WTC11 (cell line): Measurements from ENCODE around the gene DRGX. TPM values are rescaled to one million over a fixed set of nuclear protein-coding genes. Genes with fewer than 3 reads are reported as not detected.

Source experiments
- ATAC-seq: fragments of 200-7000 bp; cut with Tn5 transposase; 2 replicates; pipeline ENCODE4 v1.10.0; 2021; ENCODE audit warnings: mild to moderate bottlenecking, moderate library complexity
- CTCF ChIA-PET: fragments of 300-600 bp; sonication (Branson Sonifier 250); formaldehyde crosslinking; loops from one replicate; lab custom pipeline; 2021; ENCODE audit warnings: antibody characterized with exemption; lab: Charles Lee
- POLR2A ChIA-PET: fragments of 350-600 bp; sonication (Branson Sonifier 250); formaldehyde crosslinking; loops from one replicate; lab custom pipeline; 2021; ENCODE audit warnings: antibody characterized with exemption; lab: Charles Lee
- DNase-seq: peaks from one replicate; pipeline ENCODE4 v3.0.0; 2021; ENCODE audit warnings: low spot score
- H3K27ac Mint-ChIP-seq: 2 replicates; pipeline ENCODE4 v1.8.0; 2021; ENCODE audit warnings: mixed read lengths
- H3K27me3 Mint-ChIP-seq: 2 replicates; pipeline ENCODE4 v1.8.0; 2021; ENCODE audit warnings: low read depth, mild to moderate bottlenecking, moderate library complexity, mixed read lengths
- H3K36me3 Mint-ChIP-seq: 2 replicates; pipeline ENCODE4 v1.8.0; 2021; ENCODE audit warnings: mixed read lengths
- H3K4me1 Mint-ChIP-seq: 2 replicates; pipeline ENCODE4 v1.8.0; 2022; ENCODE audit warnings: mixed read lengths
- H3K4me3 Mint-ChIP-seq: 2 replicates; pipeline ENCODE4 v1.8.0; 2021; ENCODE audit warnings: mild to moderate bottlenecking, moderate library complexity, mixed read lengths
- H3K9me3 Mint-ChIP-seq: 2 replicates; pipeline ENCODE4 v1.8.0; 2021; ENCODE audit warnings: mixed read lengths
- ARID4B ChIP-seq: sonication (generic); formaldehyde crosslinking; IDR thresholded peaks from 2 replicates; pipeline ENCODE4 v1.8.0; 2023; ENCODE audit warnings: missing genetic modification reagents, mild to moderate bottlenecking, borderline replicate concordance
- CREB1 ChIP-seq: sonication (generic); formaldehyde crosslinking; IDR thresholded peaks from 2 replicates; pipeline ENCODE4 v1.8.0; 2023; ENCODE audit warnings: mild to moderate bottlenecking, missing genetic modification reagents
- FOXJ3 ChIP-seq: sonication (generic); formaldehyde crosslinking; IDR thresholded peaks from 2 replicates; pipeline ENCODE4 v1.9.0; 2021; ENCODE audit warnings: missing genetic modification reagents, mild to moderate bottlenecking, borderline replicate concordance
- GTF2I ChIP-seq: fragments of 250-450 bp; sonication (Bioruptor Pico); conservative IDR thresholded peaks from 2 replicates; pipeline ENCODE4 v1.4.0; 2021; ENCODE audit warnings: mild to moderate bottlenecking
- HMGXB4 ChIP-seq: sonication (generic); formaldehyde crosslinking; IDR thresholded peaks from 2 replicates; pipeline ENCODE4 v1.8.1; 2023; ENCODE audit warnings: mild to moderate bottlenecking, moderate library complexity, missing genetic modification reagents
- MAX ChIP-seq: sonication (generic); formaldehyde crosslinking; IDR thresholded peaks from 2 replicates; pipeline ENCODE4 v1.8.0; 2022; ENCODE audit warnings: mild to moderate bottlenecking, missing genetic modification reagents
- NFE2L1 ChIP-seq: sonication (generic); formaldehyde crosslinking; IDR thresholded peaks from 2 replicates; pipeline ENCODE4 v1.8.1; 2023; ENCODE audit warnings: missing genetic modification reagents
- OVOL2 ChIP-seq: fragments of 250-450 bp; sonication (Bioruptor Pico); IDR thresholded peaks from 2 replicates; pipeline ENCODE4 v1.9.0; 2021; ENCODE audit warnings: mild to moderate bottlenecking, borderline replicate concordance
- SMAD4 ChIP-seq: sonication (generic); formaldehyde crosslinking; IDR thresholded peaks from 2 replicates; pipeline ENCODE4 v1.8.0; 2022; ENCODE audit warnings: mild to moderate bottlenecking, missing genetic modification reagents
- STAT6 ChIP-seq: sonication (generic); formaldehyde crosslinking; conservative IDR thresholded peaks from 2 replicates; pipeline ENCODE4 v1.8.1; 2023; ENCODE audit warnings: mild to moderate bottlenecking, low read depth, missing genetic modification reagents, moderate library complexity
- TEAD4 ChIP-seq: sonication (generic); formaldehyde crosslinking; IDR thresholded peaks from 2 replicates; pipeline ENCODE4 v1.8.0; 2022; ENCODE audit warnings: mild to moderate bottlenecking, missing genetic modification reagents
- TP53 ChIP-seq: sonication (generic); formaldehyde crosslinking; IDR thresholded peaks from 2 replicates; pipeline ENCODE4 v1.8.1; 2023; ENCODE audit warnings: mild to moderate bottlenecking, missing genetic modification reagents
- ZBTB21 ChIP-seq: sonication (generic); formaldehyde crosslinking; IDR thresholded peaks from 2 replicates; pipeline ENCODE4 v1.8.1; 2023; ENCODE audit warnings: mild to moderate bottlenecking, missing genetic modification reagents, borderline replicate concordance
- ZBTB43 ChIP-seq: sonication (generic); formaldehyde crosslinking; IDR thresholded peaks from 2 replicates; pipeline ENCODE4 v1.8.1; 2023; ENCODE audit warnings: mild to moderate bottlenecking, missing genetic modification reagents
- ZNF263 ChIP-seq: sonication (generic); formaldehyde crosslinking; IDR thresholded peaks from 2 replicates; pipeline ENCODE4 v1.8.1; 2022; ENCODE audit warnings: low read depth, mild to moderate bottlenecking, moderate library complexity, missing genetic modification reagents
- ZNF512 ChIP-seq: sonication (generic); formaldehyde crosslinking; IDR thresholded peaks from 2 replicates; pipeline ENCODE4 v1.8.1; 2022; ENCODE audit warnings: missing genetic modification reagents, borderline replicate concordance
- ZNF671 ChIP-seq: fragments of 250-450 bp; sonication (Bioruptor Pico); IDR thresholded peaks from 2 replicates; pipeline ENCODE4 v1.8.0; 2021; ENCODE audit warnings: mild to moderate bottlenecking
- total RNA-seq: library from RNA; stranded (reverse); gene quantifications from 3 replicates; pipeline ENCODE4 v1.2.3, GENCODE V29; 2021

Gene DRGX
- total RNA-seq, 1 experiment from 2014 or later, result not detected

- Mint-ChIP-seq H3K4me3 (no peak overlapping the region), H3K36me3 (no peaks in the 10 kb centered on the region), H3K4me1 (no peaks in the 10 kb centered on the region), H3K27me3 (no peaks in the 10 kb centered on the region), H3K9me3 (no peaks in the 10 kb centered on the region), H3K27ac (no peak overlapping the region)
- POLR2A ChIA-PET, result no interaction called here
- no peak for ATAC-seq
- TF ChIP-seq TP53 (CRISPR knock-in tag) (no peak), STAT6 (no peak), HMGXB4 (CRISPR knock-in tag) (no peak), ZNF512 (no peak), ZNF263 (CRISPR knock-in tag) (no peak)
- CTCF ChIA-PET, result no interaction called here
- DNase-seq, result no peak
Observed at GRCh38 chr10:49320191-49320590, 75.7 kb downstream of the DRGX start.

- no peak overlapping the region for H3K27ac Mint-ChIP-seq
- H3K9me3 Mint-ChIP-seq, result no peaks in the 10 kb centered on the region
- H3K36me3 Mint-ChIP-seq, result no peaks in the 10 kb centered on the region
- CTCF ChIA-PET, result no interaction called here
- DNase-seq (no peak), ATAC-seq (no peak)
- no peaks in the 10 kb centered on the region for H3K4me1 Mint-ChIP-seq
- no peaks in the 10 kb centered on the region for H3K27me3 Mint-ChIP-seq
- POLR2A ChIA-PET, result no interaction called here
- TF ChIP-seq CREB1 (no peak), ZNF671 (CRISPR knock-in tag) (no peak), MAX (CRISPR knock-in tag) (no peak), ZBTB43 (CRISPR knock-in tag) (no peak), ZBTB21 (CRISPR knock-in tag) (no peak), FOXJ3 (no peak), SMAD4 (CRISPR knock-in tag) (no peak), ARID4B (CRISPR knock-in tag) (no peak), NFE2L1 (no peak), TEAD4 (CRISPR knock-in tag) (no peak), OVOL2 (no peak), GTF2I (no peak)
- H3K4me3 Mint-ChIP-seq, result no peak overlapping the region
Observed at GRCh38 chr10:49319206-49319605, 76.7 kb downstream of the DRGX start.
